SH-SY5Y (cell line): ENCODE measurements around the gene MYO18B.

ENCODE experiments used
- GATA2 ChIP-seq: IDR thresholded peaks from 2 replicates; pipeline ENCODE4 v1.6.1; 2011; ENCODE audit warnings: mild to moderate bottlenecking, low read depth, low read length
- GATA3 ChIP-seq: IDR thresholded peaks from 2 replicates; pipeline ENCODE4 v1.6.1; 2011; ENCODE audit warnings: low read depth, mild to moderate bottlenecking, low read length, moderate library complexity

Gene MYO18B

GRCh38 chr22:25849522-25849921, 107.5 kb downstream of the MYO18B start:
- TF ChIP-seq GATA3 = no peak
- no peak for TF ChIP-seq GATA2

- TF ChIP-seq GATA3 = no peak
- no peak for TF ChIP-seq GATA2
Measured at GRCh38 chr22:25852223-25852622, 110.2 kb downstream of the MYO18B start.

- TF ChIP-seq GATA3 (no peak), GATA2 (no peak)
Measured at GRCh38 chr22:25853078-25853477, 111.1 kb downstream of the MYO18B start.

GRCh38 chr22:25853501-25854284, 111.7 kb downstream of the MYO18B start:
- no peak for TF ChIP-seq GATA2
- no peak for TF ChIP-seq GATA3

- TF ChIP-seq GATA3 = no peak
- no peak for TF ChIP-seq GATA2
Measured at GRCh38 chr22:25869771-25870170, 127.8 kb downstream of the MYO18B start.

- TF ChIP-seq GATA3 (no peak), GATA2 (no peak)
Measured at GRCh38 chr22:25874327-25874726, 132.3 kb downstream of the MYO18B start.

GRCh38 chr22:25875461-25875860, 133.5 kb downstream of the MYO18B start:
- no peak for TF ChIP-seq GATA3
- TF ChIP-seq GATA2 = no peak

- TF ChIP-seq GATA2 (no peak), GATA3 (no peak)
Measured at GRCh38 chr22:25876871-25877270, 134.9 kb downstream of the MYO18B start.

GRCh38 chr22:25878933-25879332, 136.9 kb downstream of the MYO18B start:
- no peak for TF ChIP-seq GATA3
- no peak for TF ChIP-seq GATA2

- TF ChIP-seq GATA2 (no peak), GATA3 (no peak)
Measured at GRCh38 chr22:25880524-25880923, 138.5 kb downstream of the MYO18B start.

GRCh38 chr22:25881210-25881755, 139.3 kb downstream of the MYO18B start:
- TF ChIP-seq GATA2 = no peak
- no peak for TF ChIP-seq GATA3

- TF ChIP-seq GATA3 (no peak), GATA2 (no peak)
Measured at GRCh38 chr22:25882360-25882759, 140.4 kb downstream of the MYO18B start.

GRCh38 chr22:25883482-25884033, 141.6 kb downstream of the MYO18B start:
- no peak for TF ChIP-seq GATA3
- no peak for TF ChIP-seq GATA2

GRCh38 chr22:25884121-25884520, 142.1 kb downstream of the MYO18B start:
- TF ChIP-seq GATA2 (no peak), GATA3 (no peak)
